Colonic mucosa (tissue), 4 donors: ENCODE measurements around the gene TMEM171. TPM values are rescaled to one million over a fixed set of nuclear protein-coding genes. Genes with fewer than 3 reads are reported as not detected.
A peak's percentile ranks its signal among the peaks of the same experiment; 100 is the strongest.

Experiments used
- DNase-seq: peaks from one replicate; pipeline ENCODE4 v3.0.0-alpha.2; 2020
- H3K27ac ChIP-seq: fragments of 200-600 bp; one replicate; pipeline ENCODE4 v1.8.0; 2021
- H3K27me3 ChIP-seq: fragments of 200-600 bp; one replicate; pipeline ENCODE4 v1.8.0; 2021
- H3K36me3 ChIP-seq: fragments of 200-600 bp; one replicate; pipeline ENCODE4 v1.8.0; 2021
- H3K4me1 ChIP-seq: fragments of 200-600 bp; one replicate; pipeline ENCODE4 v1.8.0; 2021; ENCODE audit warnings: mild to moderate bottlenecking
- H3K4me3 ChIP-seq: fragments of 200-600 bp; one replicate; pipeline ENCODE4 v1.8.0; 2021
- H3K9ac ChIP-seq, 2 donors: one replicate each; pipeline ENCODE4 v1.7.0; 2013; ENCODE audit warnings: control low read depth in 2 of 2, low read depth in 2 of 2, low read length in 2 of 2
- H3K9me3 ChIP-seq: fragments of 200-600 bp; one replicate; pipeline ENCODE4 v1.8.0; 2021
- intact Hi-C: fragments of 100-400 bp; cut with DNase I; formaldehyde crosslinking; loops from one replicate; pipeline ENCODE4 v1.14.1; 2022
- total RNA-seq, 2 donors: library from RNA; stranded (reverse); fragmentation: NEBNext Ultra II Directional in 1 of 2; extraction: Animal tissue kit (Norgen Biotek cat#: 25700) in 1 of 2; gene quantifications; one replicate each; pipeline ENCODE4 v1.2.1, GENCODE V29; 2021
- TF ChIP-seq, protein P1 (sequence below): fragments of 200-600 bp; IDR thresholded peaks from one replicate; pipeline ENCODE4 v1.8.0; 2022; ENCODE audit warnings: antibody characterized with exemption, mild to moderate bottlenecking
- donor health status: healthy.
- donor health status: DM: no; HTN: no; CAD: no.
- donor health status: DM: no; HTN: no; CAD: no.

The TMEM171 gene
- total RNA-seq, 2 donors from 2014 or later = 69.3 to 121 TPM

DNA sequence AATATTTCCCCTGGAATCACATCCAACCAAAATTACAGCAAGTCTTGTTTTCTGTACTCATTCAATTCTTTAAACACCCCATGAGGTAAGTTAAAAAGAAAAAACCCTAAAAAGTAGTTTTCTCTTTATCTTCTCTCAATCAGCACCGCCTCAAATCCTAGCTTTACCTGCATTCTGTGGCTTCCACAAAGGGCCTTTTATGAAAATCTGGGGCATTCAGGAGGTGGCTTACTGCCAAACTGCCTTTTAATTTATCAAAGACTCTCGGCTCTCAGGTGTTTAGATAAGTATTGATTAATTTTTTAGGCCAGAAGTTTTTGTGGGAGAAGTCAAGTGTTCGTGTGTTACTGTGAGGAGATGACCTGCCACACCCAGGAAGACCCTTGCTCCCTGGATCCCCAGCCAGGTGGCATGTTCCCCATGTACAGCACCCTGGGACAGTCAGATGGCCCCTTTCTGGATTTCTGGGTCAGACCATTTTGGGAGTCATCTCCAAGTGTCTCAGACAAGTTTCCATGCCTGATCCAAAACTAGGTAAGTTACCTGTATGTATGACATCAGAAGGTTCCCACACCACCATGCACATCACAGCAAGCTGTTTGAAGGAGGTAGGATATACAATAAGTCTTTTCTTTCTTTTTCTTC, 6.2 kb upstream of the TMEM171 start:
- Histone ChIP-seq H3K36me3 (no peaks in the 10 kb centered on the region), H3K27me3 (no peaks in the 10 kb centered on the region), H3K27ac (no peak overlapping the region), H3K9ac (no peak overlapping the region), H3K4me3 (no peak overlapping the region), H3K9me3 (no peaks in the 10 kb centered on the region), H3K4me1 (peaks cover 10% of the 10 kb centered on the region)
- no peak for DNase-seq
- TF ChIP-seq, protein P1, sequence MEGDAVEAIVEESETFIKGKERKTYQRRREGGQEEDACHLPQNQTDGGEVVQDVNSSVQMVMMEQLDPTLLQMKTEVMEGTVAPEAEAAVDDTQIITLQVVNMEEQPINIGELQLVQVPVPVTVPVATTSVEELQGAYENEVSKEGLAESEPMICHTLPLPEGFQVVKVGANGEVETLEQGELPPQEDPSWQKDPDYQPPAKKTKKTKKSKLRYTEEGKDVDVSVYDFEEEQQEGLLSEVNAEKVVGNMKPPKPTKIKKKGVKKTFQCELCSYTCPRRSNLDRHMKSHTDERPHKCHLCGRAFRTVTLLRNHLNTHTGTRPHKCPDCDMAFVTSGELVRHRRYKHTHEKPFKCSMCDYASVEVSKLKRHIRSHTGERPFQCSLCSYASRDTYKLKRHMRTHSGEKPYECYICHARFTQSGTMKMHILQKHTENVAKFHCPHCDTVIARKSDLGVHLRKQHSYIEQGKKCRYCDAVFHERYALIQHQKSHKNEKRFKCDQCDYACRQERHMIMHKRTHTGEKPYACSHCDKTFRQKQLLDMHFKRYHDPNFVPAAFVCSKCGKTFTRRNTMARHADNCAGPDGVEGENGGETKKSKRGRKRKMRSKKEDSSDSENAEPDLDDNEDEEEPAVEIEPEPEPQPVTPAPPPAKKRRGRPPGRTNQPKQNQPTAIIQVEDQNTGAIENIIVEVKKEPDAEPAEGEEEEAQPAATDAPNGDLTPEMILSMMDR = no peak
- intact Hi-C loops = no loop called here

DNA sequence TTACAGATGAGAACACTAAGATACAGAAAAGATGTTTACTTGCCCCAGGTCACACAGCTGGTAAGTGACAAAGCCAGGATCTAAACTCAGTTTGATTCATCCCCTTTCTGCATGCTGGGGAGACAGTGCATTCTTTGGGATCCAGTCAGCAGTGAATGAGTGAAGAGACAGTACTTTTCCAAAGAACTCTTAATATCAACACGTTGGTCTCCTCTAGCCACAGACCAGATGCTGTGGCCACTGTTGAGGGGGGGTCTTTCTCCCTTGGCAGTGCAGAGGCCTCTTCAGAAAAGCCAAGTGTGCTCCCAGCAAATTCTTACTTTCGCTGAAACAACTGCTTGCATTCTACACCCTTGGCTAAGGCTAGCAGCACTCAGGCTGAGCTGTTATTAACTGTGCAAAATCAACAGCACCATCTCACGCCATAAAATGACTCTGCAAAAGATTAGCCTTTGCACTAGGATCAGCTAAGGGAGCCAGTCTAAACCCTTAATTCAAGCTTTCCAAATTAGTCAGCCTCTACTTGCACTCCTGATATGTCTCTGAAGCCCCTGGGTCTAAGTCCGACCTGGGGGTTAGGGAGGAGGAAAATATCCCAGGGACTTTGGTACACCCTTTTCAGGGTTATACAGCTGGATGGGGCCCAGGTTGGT, 4.8 kb upstream of the TMEM171 start:
- intact Hi-C loops = no loop called here
- Histone ChIP-seq H3K9me3 (no peaks in the 10 kb centered on the region), H3K27me3 (no peaks in the 10 kb centered on the region), H3K27ac (no peak overlapping the region), H3K9ac (peak overlapping the region in 1 of 2 donors; percentile 46), H3K4me3 (no peak overlapping the region), H3K4me1 (peaks cover 12% of the 10 kb centered on the region), H3K36me3 (no peaks in the 10 kb centered on the region)
- TF ChIP-seq, protein P1 = no peak
- no peak for DNase-seq

DNA sequence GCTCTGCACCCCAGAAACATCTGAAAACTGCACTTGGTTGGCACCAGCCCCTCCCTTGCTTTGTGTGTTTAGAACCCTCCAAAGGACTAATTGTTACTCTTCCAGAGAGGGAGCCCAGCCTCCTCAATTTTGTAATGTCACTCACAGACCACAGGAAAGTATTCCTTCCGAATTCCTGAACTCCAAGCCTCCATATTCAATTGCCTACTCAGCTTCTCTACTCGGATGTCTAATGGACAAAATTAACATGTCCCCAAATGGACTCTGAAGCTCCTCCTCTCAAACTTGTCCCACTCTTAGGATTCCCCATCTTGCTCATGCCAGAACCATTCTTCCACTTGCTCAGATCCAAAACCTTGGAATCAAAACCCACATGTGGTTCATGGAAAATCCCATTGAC, 3.9 kb upstream of the TMEM171 start:
- H3K27ac ChIP-seq = no peak overlapping the region
- H3K4me3 ChIP-seq = no peak overlapping the region
- DNase-seq = no peak
- peaks cover 12% of the 10 kb centered on the region for H3K4me1 ChIP-seq
- no peaks in the 10 kb centered on the region for H3K36me3 ChIP-seq
- H3K9me3 ChIP-seq = no peaks in the 10 kb centered on the region
- intact Hi-C loops = no loop called here
- no peaks in the 10 kb centered on the region for H3K27me3 ChIP-seq
- H3K9ac ChIP-seq = no peak overlapping the region
- TF ChIP-seq, protein P1 = no peak

DNA sequence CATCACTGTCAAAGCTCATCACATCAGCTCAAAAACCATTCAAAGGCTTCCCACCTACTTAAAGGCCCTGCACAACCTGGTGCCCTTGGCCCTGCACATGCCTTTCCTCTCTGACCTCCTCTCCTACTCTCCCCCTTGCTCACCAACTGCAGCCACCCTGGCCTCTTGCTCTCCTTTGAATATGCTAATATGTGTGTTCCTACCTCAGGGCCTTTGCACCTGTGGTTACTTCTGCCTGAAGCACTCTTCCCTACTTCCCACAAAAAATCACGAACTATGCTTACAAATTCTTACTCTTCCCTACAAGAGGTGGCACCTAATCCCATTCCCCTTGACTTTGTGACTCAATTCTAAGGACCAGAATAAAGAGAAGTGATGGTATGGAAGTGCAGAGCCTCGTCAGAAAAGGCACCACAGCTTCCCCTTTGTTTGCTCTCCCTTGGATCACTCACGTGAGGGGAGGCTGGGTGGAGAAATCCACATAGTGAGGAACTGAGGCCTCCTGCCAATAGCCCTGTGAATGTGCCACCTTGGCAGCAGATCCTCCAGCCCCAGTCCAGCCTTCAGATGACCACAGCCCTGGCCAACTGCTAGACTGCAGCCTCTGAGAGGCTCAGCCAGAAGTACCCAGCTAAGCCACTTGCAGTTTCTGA, 3.2 kb upstream of the TMEM171 start:
- intact Hi-C loops = no loop called here
- TF ChIP-seq, protein P1 = no peak

DNA sequence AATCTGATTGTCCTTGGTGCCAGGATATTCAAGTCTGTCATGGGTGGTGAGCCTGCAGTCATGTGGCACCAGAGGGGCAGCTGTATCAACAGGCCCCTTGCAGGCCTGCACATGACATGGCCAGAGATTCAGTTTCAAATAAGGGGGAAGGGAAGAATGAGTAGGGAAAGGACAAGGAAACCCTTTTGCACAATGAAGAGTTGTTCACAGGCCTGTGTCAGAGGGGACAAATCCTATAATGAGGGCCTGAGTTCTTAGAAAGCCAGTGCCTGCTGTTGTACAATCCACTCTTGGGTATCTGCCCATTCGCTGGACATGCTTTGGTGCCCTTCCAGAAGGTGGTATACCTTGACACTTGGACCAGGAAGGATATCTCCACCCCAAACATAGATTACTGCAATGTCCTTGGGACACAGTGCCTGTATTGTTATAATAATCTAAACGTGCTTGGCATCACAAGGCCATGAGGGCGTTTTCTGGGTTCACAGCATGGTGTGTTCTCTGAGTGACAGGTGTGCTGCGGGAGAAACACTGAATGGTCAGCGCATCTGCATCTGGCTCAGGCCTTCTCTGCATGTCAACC, 1.9 kb upstream of the TMEM171 start:
- intact Hi-C loops = no loop called here
- Histone ChIP-seq H3K9me3 (no peaks in the 10 kb centered on the region), H3K27me3 (no peaks in the 10 kb centered on the region), H3K9ac (peak overlapping the region in 1 of 2 donors; percentile 73), H3K4me3 (no peak overlapping the region), H3K4me1 (peaks cover 12% of the 10 kb centered on the region), H3K36me3 (no peaks in the 10 kb centered on the region), H3K27ac (peak overlapping the region; percentile 96)
- TF ChIP-seq, protein P1 = no peak
- peak; percentile 81 for DNase-seq

More for the DNA sequence above, 3.2 kb upstream of the TMEM171 start:
- Histone ChIP-seq H3K27me3 (no peaks in the 10 kb centered on the region), H3K36me3 (no peaks in the 10 kb centered on the region), H3K9ac (peak overlapping the region in 1 of 2 donors; percentile 73), H3K27ac (peak overlapping the region; percentile 96), H3K4me1 (peaks cover 12% of the 10 kb centered on the region), H3K9me3 (no peaks in the 10 kb centered on the region), H3K4me3 (no peak overlapping the region)
- no peak for DNase-seq
